CD4-positive, alpha-beta T cell treated with Interleukin-4 for 1 hour (primary cell): Measurements from ENCODE around the gene TBC1D13.
"Not testable (repeated sequence)": the region's sequence is repeated elsewhere in the genome, so short reads cannot be mapped to it uniquely, and the experiment has no call there.

Experiments used
- DNase-seq, 2 donors: peaks; one replicate each; pipeline ENCODE4 v3.0.0-alpha.2; 2020 to 2022

Gene TBC1D13

DNA sequence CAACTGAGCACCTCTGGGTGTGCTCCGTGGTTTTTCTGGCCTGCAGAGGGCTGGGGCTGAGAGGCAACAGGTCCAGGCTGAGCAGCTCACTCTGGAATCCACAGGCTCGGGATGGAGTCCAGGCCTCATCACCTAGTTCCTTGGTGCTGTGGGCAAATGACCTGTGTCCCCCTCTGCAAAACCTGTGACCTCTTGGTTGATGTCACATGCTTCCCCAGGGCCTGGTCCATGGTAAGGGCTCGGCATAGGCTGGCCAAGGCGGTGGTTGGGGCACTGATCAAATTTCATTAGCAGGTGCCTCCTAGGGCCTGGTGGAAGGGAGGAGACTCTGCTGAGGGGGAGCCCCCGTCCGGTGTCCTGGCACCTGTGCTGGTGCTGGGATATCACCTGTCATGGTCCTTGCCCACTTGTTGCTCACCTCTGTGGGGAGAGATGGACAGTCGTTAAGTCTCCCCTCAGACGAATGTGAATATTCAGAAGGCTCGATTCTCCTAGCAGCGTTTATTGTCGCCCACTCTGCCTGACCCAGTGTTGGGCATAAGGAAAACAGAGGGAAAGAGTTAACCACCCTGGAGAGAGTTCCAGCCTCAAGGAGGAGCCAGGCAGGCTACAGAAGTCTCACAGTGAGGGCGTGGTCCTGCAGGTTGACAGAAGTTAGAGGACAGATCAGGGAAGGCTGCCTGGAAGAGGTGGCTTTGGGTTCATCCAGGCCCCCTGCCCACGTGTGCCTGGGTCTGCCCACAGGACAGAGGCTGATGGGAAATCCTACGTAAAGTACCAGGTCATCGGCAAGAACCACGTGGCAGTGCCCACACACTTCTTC lies 34.7 kb downstream of the TBC1D13 start:
- no peak for DNase-seq

DNA sequence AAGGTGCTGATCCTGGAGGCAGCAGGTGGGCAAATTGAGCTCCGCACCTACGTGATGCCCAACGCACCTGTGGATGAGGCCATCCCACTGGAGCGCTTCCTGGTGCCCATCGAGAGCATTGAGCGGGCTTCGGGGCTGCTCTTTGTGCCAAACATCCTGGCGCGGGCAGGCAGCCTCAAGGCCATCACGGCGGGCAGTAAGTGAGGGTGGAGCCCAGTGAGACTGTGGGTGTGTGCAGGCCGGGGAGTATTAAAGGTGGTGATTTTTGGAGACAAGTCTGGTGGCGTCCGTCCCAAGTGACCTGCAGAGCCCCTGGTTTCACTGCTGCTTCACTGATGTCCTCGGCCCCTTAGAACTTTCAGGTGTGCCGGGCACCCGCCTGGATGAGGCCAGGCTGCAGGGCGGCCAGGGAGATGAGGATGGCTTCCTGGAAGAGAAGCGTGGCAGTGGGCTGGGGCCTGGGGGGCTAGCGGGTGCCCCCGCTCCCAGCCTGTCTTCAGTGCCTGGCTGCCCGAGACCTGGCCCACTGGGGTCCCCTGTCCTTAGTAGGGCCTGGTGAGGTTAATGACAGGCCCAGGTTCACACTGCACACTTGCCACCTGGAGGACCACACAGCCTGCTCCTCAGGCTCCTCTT lies 35.5 kb downstream of the TBC1D13 start:
- DNase-seq: no peak

DNA sequence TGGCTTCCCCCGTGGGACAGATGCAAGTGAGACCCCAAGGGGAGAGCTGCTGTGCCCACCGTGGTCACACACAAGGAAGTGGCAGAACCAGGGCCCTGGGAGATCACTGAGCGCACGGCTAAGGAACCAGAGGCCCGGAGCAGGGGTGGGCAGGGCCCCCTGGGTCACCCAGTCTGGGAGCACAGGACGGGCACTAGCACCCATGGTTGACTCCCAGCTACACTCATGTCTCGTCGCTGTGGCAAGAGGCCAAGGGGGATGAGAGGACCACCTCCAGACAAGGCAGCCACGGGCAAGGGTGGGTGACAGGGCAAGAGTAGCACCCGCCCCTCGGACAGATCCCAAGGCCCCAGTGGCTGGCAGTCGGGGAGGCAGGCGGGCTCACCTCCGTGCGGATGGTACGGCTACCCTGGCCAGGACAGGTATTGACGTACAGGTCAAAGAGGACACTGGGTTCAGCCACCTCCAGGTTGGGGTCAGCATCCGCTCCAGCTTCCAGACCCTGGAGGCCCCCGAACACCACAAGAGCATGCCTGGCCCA lies 36.4 kb downstream of the TBC1D13 start:
- no peak for DNase-seq

DNA sequence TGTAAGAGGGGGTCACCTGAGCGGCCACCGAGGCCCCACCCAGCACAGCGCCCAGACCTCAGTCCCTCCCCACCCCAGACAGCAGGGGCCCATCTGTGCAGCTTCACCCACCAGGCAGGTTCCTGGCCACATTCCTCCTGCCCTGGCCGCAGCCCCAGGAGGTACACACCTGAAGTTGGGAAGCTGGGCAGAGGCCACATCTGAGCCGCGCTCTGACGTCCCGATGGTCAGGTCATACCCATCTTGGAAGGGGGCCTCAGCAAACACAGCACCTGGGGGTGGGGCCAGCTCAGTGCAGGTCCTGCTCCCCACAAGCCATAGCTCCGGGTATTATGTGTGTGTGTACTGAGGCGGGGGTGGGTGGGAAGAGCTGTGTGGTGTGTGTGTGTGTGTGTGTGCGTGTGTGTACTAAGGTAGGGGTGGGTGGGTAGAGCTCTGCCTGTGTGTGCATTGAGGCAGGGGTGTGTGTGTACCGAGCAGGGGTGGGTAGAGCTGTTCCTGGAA lies 36.9 kb downstream of the TBC1D13 start:
- no peak for DNase-seq

DNA sequence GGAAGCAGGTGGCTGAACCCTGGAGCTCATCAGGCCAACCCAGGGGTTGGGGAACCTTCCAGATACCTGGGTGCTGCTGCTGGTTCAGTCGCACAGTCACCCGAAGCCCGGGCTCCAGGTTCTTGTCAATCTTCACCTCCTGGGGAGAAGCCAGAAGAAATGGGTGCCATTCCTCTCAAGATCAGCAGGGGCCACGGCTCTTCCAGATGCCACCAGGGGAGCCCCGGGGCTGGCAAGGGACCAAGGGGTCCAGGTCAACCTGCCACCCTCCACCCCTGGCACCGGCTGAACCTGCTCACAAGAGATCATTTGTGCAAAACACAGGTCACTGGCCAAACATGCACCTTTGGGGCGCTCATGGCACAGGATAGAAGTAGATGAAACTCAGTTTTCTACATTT lies 37.9 kb downstream of the TBC1D13 start:
- no peak for DNase-seq

DNA sequence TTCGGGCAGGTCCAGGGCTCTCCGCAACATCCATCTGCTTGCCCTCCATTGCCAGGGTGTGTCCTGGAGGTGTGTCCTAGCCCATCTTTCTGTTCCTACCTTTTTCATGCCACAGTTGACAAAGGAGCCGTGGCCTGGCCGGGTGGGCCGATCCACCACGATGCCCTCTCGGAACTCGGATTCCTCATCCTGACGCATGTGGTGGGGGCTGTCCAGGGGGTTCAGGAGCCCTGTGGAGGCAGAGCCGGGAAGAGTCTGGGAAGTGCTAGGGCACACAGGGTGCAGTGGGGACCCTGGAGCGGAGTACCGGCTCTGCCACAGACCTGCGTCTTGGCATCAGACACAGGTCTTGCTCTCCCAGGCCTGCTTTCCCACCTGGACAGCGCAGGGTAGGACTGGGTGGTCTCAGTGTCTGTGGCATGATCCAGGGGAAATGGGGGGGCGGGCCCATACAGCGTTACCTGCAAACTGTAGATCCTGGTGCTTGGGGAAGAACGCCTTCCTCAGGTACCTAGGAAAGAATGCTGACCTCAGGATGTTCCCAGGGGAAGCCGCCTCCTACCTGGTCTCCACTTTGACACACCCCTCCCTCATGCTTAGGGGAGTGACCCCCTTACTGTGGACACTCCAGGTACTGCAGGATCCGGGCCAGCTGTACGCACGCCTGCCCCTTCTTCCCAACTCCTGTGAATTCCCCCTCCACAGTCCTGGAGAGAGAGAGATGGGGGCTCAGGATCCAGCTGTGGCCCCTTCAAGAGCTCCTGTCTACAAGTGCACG lies 39.1 kb downstream of the TBC1D13 start:
- DNase-seq: no peak

DNA sequence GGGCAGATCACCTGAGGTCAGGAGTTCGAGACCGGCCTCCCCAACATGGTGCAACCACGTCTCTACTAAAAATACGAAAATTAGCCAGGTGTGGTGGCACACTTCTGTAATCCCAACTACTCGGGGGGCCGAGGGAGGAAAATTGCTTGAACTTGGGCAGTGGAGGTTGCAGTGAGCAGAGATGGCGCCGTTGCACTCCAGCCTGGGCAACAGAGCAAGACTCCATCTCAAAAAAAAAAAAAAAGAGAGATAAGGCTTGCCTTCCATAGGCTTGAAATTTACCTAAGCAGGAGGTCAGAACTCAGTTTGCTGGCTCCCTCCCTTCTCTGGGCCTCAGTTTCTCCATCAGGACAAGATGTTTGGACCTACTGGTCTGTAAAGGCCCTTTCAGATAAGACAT lies 41.2 kb downstream of the TBC1D13 start:
- DNase-seq: no peak

DNA sequence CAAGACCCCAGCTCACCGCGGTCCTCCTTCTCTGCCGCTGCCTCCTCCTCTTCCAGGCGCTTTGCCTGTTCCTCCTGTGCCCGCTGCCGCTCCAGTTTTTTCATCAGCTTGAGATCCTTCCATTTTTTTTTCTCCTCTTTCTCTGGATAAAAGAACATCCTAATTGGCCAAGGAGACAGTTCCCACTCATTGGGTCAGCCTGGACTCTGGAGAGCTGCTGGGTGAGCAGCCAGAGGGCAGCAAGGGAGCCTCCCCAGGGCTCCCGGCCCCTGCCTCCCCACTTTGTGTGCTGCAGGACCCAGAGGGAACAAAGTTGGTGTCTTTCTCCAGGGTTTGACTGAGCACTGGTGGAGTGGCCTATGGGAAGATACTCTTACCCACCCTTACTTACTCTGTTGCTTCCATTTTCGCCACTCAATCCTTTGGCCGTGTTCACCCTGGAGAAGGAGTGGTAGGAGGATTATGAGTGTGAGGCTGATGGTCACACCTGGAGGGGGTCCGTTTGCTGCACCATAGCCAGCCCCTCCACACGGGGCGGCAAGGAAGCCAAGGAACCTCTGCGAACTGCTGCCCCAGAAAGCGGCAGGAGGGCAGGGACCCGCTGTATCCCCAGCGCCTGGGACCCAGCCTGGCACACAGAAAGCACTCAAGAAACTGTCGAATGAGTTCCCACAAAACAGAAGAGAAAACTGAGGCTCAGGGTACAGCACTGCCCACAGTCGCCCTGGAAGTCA lies 41.8 kb downstream of the TBC1D13 start:
- no peak for DNase-seq

DNA sequence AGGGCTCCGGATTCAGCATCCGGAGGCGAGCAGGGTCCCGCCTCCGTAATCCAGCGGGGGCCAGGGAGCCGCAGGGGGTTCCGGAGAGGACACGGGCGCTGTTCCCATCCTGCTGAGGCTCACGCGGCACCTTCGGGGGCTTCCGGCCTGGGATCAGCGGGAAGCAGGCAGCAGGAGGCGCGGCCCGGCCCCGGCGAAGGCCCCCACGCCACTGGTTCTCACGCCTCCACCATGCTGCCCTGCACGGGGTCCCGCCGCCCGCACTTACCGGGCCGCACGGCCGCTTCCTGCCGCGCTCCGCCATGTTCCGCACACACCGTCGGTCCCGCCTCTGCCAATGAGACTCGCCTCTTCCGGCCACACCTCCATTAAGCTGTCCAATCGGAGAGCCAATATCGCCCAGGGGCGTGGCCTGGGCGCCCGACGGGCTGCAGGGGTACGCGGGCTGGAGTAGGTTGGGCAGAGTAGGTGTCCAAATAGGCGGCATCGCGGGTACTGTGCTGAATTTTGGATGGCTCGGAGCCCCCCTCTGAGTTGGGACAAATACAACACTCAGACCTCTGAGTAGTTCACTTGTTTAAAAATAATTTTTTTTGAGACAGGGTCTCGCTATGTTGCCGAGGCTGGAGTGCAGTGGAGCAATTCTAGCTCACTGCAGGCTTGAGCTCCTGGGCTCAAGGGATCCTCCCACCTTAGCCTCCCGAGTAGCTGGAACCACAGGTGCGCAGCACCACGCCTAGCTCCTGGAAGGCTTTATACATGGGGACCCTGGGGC lies 42.6 kb downstream of the TBC1D13 start, which contains the start of gene SPOUT1:
SPOUT1 (minus strand) TSS at position 318 of the 775 bp plus-strand sequence; CDS start at position 304, 14 bp downstream.
- peak; percentile 94 to 96 for DNase-seq

DNA sequence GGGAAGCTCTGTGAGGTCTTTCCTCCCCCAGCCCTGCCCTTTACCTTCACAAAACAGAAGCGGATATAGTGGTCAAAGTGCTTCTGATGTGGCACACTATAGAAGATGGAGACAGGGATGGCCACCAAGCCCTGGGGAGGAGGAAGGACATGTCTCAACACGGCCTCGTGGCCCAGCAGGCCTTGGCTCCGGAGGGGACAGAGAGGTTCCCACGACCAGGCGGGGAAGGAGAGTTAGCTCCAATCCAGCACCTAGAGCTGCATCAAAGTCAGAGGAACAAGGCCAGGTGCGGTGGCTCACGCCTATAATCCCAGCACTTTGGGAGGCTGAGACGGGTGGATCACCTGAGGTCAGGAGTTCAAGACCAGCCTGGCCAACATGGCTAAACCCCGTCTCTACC lies 46.6 kb downstream of the TBC1D13 start:
- no peak for DNase-seq

DNA sequence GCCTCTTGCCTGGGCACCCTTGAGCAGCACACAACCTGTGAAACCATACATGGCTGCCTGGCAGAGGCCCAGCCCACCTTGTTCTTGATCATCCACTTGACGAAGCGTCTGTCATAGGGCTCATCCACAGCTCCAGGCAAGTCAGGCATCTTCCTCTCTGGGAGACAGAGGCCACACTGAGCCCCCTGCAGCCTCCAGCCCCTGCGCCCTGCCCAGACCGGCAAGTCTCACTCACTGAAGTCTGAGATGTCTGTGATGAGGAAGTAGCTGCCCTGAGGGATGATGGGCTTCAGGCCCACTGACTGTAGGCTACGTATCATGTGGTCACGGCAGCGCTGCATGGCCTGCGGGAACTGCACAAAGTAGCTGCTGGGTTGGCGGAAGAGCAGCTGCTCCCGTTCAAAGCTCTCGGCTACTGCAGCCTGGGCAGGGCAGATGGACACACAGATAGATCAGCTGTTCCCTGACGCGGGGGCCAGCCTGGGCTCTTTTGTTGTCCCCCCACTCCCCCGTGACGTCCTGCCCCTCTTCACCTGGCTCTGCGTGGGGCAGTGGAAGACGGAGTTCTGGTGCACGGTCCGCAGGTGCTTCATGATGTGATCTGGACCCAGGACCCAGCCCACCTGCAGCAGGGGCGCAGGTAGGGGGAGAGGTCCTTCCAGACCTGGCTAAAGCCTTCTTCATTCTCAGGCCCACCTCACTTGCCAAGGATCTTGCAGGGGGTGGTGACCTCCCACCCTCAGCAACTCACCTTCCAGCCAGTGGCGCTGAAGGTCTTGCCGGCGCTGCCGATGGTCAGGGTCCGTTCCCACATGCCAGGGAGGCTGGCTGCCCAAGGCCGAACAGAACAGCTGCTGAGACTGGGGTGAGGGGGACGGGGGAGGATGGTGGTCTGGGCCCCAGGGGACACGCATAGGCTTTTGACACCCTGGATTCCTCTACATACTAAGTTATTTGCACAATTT lies 48.5 kb downstream of the TBC1D13 start:
- DNase-seq: no peak

DNA sequence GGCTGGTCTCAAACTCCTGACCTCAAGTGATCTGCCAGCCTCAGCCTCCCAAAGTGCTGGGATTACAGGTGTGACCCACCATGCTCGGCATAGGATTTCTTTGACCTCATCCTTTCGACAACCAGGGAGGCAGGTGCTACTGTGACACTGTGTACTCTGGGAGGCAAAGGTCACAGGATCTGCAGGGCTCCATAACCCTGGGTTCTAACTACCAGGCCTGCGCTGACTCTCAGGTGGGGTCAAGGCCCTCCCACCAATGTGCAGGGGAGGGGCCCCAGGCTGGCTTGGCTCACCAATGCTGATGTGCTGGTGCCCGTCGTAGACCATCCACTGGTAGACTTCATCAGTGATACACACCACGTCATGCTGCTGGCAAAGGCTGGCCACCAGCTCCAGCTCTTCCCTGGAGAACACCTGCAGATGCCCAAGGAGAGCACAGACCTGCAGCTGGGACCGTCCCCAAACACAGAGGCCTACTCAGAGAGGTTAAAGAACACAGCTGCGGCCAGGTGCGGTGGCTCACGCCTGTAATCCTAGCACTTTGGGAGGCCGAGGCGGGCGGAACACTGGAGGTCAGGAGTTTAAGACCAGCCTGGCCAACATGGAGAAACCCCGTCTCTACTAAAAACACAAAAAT lies 49.6 kb downstream of the TBC1D13 start:
- DNase-seq: no peak

DNA sequence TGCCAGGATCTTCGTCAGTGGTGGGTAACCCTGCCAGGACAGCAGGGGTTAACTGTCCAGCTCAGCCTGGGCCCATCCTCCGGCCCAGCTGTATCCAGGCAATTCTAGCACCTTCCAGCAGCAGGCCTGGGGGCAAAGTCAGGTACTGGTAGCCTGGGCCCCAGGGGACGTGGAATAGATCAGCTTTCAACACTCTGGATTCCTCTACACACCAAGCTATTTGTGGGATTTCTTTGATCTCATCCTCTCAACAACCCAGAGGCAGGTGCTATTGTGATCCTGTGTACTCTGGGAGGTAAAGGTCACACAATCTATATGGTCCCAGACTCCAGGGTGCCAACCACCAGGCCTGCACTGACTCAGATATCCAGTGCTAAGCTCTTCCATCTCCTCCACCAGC lies 51.3 kb downstream of the TBC1D13 start:
- no peak for DNase-seq

DNA sequence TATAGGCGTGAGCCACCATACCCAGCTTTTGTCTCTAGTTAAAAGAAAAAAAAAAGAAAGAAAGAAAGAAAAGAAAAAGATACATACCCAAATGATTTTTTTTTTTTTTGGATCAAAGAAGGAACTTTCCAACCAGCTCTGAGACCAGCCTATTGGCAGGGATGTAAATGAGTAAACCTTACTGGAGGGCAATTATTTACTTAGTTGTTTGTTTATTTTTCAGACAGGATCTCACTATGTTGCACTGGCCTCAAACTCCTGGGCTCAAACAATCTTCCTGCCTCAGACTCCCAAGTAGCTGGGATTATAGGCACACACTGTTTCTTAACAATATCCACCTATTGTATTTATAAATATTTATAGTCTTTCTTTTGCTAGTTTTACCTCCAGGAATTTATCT lies 53.5 kb downstream of the TBC1D13 start:
- no peak for DNase-seq

DNA sequence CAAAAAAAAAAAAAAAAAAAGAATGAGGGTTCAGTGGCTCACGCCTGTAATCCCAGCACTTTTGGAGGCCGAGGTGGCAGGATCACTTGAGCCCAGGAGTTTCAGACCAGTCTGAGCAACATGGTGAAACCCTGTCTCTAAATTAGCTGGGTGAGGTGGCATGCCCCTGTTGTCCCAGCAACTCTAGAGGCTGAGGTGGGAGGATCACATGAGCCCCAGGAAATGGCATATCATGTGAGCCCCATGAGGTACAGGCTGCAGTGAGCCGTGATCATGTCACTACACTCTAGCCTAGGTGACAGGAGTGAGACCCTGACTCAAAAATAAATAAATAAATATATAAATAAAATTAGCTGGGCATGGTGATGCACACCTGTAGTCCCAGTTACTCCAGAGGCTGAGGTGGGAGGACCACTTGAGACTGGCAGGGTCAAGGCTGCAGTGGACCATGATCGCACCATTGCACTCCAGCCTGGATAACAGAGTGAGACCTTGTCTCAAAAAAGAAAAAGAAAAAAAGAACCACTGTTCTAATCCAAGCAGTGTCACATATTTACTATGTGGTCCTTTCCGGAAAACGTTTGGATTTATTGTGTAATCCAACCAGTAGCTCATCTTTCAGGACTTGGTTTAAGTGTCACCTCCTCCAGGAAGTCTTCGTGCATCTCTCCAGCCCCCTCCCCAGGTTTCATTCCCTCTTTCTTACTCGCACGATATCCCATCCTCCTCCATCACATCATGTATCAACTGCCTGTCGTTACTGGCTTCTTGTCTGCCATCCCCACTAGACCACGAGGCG lies 54.8 kb downstream of the TBC1D13 start:
- DNase-seq: no peak

DNA sequence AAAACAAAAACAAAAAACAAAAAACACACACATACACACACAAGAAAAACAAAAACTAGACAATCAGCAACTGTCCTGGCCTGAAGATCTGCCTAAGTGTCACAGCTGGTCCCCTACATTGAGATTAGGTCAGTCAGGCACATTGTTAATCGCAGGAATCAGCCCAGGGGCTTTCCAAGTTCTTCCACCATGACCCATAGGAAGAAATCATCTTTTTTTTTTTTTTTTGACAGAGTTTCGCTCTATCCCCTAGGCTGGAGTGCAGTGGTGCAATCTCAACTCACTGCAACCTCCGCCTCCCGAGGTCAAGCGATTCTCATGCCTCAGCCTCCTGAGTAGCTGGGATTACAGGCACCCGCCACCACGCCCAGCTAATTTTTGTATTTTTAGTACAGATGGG lies 56.1 kb downstream of the TBC1D13 start:
- not testable (repeated sequence) for DNase-seq

DNA sequence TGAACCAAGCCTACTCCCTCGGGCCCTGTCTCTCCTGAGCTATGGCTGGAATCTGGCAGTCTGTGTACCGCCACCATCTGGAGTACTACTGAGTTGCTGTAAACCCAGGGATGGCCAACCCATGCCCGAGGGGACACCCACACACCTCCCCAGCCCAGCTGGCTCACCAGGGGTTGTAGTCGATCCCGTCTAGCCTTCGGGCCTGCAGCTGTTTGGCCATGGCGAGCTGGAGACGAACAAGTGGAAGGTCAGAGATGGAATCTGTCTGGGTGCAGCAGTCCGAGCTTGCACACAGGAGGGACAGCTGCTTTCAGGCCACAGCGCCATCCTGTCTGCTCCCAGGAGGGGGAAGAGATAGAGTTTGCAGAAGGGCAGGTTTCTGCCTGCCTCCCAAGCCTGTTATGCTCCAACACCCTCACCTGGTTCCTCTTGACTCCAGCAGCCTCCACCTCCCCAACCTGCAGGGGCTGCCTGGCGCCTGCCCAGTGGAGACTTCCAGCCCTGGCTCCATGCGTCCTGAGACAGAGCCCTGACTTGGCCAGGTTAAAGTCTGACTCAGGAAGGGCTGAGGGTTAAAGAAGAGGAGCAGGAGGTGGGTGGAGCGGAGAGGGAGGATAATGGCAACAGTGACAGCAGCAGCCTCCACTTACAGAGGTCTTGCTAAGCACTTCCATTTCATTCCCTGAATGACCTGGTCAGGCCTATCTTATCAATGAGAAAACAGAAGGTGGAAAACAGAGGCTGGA lies 58.3 kb downstream of the TBC1D13 start:
- DNase-seq: no peak

DNA sequence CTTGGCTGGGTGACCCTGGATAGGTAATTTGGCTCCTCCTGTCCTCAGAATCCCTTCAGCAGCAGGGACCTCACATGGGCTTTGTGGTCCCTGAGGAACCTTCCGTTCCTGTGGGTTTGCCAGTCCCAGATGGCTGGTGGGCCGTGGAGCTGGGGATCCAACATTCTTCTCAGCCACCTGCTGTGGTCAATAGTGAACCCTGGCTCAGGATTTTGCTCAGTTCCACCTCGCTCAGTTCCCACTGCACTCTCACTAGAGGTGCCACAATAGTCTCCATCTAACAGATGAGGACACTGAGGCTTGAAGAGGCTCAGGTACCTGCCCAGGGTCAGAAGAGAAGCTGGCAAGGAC lies 59.6 kb downstream of the TBC1D13 start:
- DNase-seq: no peak
